H9 (cell line): ENCODE measurements around the gene LLGL2. TPM values are rescaled to one million over a fixed set of nuclear protein-coding genes. Genes with fewer than 3 reads are reported as not detected.

Experiments
- DNase-seq: peaks from one replicate; pipeline ENCODE4 v3.0.0-alpha.2; 2017
- H2AFZ ChIP-seq: one replicate; pipeline ENCODE4 v1.6.1; 2013; ENCODE audit warnings: mild to moderate bottlenecking, low read length, control low read depth, moderate library complexity
- H2AK5ac ChIP-seq: 2 replicates; pipeline ENCODE4 v1.6.1; 2013; ENCODE audit warnings: low read length, control low read depth, mixed read lengths; ENCODE audit not compliant: insufficient read length
- H2BK120ac ChIP-seq: one replicate; pipeline ENCODE4 v1.6.1; 2013; ENCODE audit warnings: low read depth, mild to moderate bottlenecking, low read length, control low read depth, inconsistent platforms; ENCODE audit not compliant: poor library complexity, severe bottlenecking
- H2BK12ac ChIP-seq: 2 replicates; pipeline ENCODE4 v1.6.1; 2013; ENCODE audit warnings: low read length, control low read depth, mixed read lengths, low read depth; ENCODE audit not compliant: insufficient read length
- H2BK15ac ChIP-seq: 2 replicates; pipeline ENCODE4 v1.6.1; 2013; ENCODE audit warnings: low read depth, low read length, control low read depth
- H2BK20ac ChIP-seq: one replicate; pipeline ENCODE4 v1.6.1; 2013; ENCODE audit warnings: low read depth, mild to moderate bottlenecking, low read length, control low read depth, inconsistent platforms; ENCODE audit not compliant: poor library complexity, severe bottlenecking
- H2BK5ac ChIP-seq: 2 replicates; pipeline ENCODE4 v1.6.1; 2013; ENCODE audit warnings: low read length, control low read depth, mixed read lengths; ENCODE audit not compliant: insufficient read length
- H3K14ac ChIP-seq: 2 replicates; pipeline ENCODE4 v1.6.1; 2013; ENCODE audit warnings: low read length, control low read depth; ENCODE audit not compliant: insufficient read depth
- H3K18ac ChIP-seq: 2 replicates; pipeline ENCODE4 v1.6.1; 2013; ENCODE audit warnings: low read depth, mild to moderate bottlenecking, mixed read lengths, low read length, control low read depth; ENCODE audit not compliant: insufficient read length
- H3K23ac ChIP-seq: 2 replicates; pipeline ENCODE4 v1.6.1; 2013; ENCODE audit warnings: low read length, control low read depth, mixed read lengths, low read depth; ENCODE audit not compliant: insufficient read length
- H3K23me2 ChIP-seq: 2 replicates; pipeline ENCODE4 v1.6.1; 2013; ENCODE audit warnings: low read depth, mild to moderate bottlenecking, mixed read lengths, low read length, control low read depth; ENCODE audit not compliant: insufficient read length, poor library complexity, severe bottlenecking
- H3K27ac ChIP-seq: 2 replicates; pipeline ENCODE4 v1.5.1; 2013; ENCODE audit warnings: low read length, control low read depth, mixed read lengths, low read depth; ENCODE audit not compliant: insufficient read length
- H3K27me3 ChIP-seq: 2 replicates; pipeline ENCODE4 v1.6.1; 2013; ENCODE audit warnings: low read length, control low read depth, inconsistent platforms; ENCODE audit not compliant: insufficient read depth
- H3K4ac ChIP-seq: 2 replicates; pipeline ENCODE4 v1.6.1; 2013; ENCODE audit warnings: low read depth, mild to moderate bottlenecking, control low read depth, inconsistent platforms, low read length, moderate library complexity
- H3K4me1 ChIP-seq: 2 replicates; pipeline ENCODE4 v1.6.1; 2013; ENCODE audit warnings: low read length, control low read depth, inconsistent platforms; ENCODE audit not compliant: insufficient read depth
- H3K4me2 ChIP-seq: 2 replicates; pipeline ENCODE4 v1.6.1; 2013; ENCODE audit warnings: low read length, control low read depth, mixed read lengths; ENCODE audit not compliant: insufficient read length, insufficient read depth
- H3K56ac ChIP-seq: 2 replicates; pipeline ENCODE4 v1.6.1; 2013; ENCODE audit warnings: low read depth, mild to moderate bottlenecking, mixed read lengths, low read length, control low read depth; ENCODE audit not compliant: insufficient read length
- H3K79me1 ChIP-seq: 2 replicates; pipeline ENCODE4 v1.6.1; 2013; ENCODE audit warnings: low read depth, mild to moderate bottlenecking, moderate library complexity, low read length, control low read depth, inconsistent platforms; ENCODE audit not compliant: insufficient read depth, poor library complexity, severe bottlenecking
- H3K79me2 ChIP-seq: 2 replicates; pipeline ENCODE4 v1.6.1; 2013; ENCODE audit warnings: low read length, control low read depth, inconsistent platforms; ENCODE audit not compliant: insufficient read depth
- H3K9ac ChIP-seq: 2 replicates; pipeline ENCODE4 v1.6.1; 2013; ENCODE audit warnings: low read length, control low read depth, mixed read lengths; ENCODE audit not compliant: insufficient read length; ENCODE audit errors: extremely low read depth
- H3K9me3 ChIP-seq: one replicate; pipeline ENCODE4 v1.6.1; 2013; ENCODE audit warnings: low read depth, low read length, inconsistent platforms; ENCODE audit not compliant: control insufficient read depth
- H3T11ph ChIP-seq: one replicate; pipeline ENCODE4 v1.6.1; 2013; ENCODE audit warnings: mild to moderate bottlenecking, low read length, control low read depth, inconsistent platforms
- H4K20me1 ChIP-seq: one replicate; pipeline ENCODE4 v1.6.1; 2013; ENCODE audit not compliant: control insufficient read depth, insufficient read length, insufficient read depth
- H4K5ac ChIP-seq: 2 replicates; pipeline ENCODE4 v1.6.1; 2013; ENCODE audit warnings: low read depth, mild to moderate bottlenecking, mixed read lengths, low read length, control low read depth; ENCODE audit not compliant: insufficient read length
- H4K8ac ChIP-seq: replicated peaks from 2 replicates; pipeline ENCODE4 v1.6.1; 2013; ENCODE audit warnings: low read length, control low read depth, mixed read lengths, low read depth; ENCODE audit not compliant: insufficient read length
- H4K91ac ChIP-seq: 2 replicates; pipeline ENCODE4 v1.6.1; 2013; ENCODE audit warnings: low read depth, mild to moderate bottlenecking, moderate library complexity, mixed read lengths, low read length, control low read depth; ENCODE audit not compliant: insufficient read length
- H3K27ac Mint-ChIP-seq, 3 experiments: 2 replicates in 2 of 3; 3 replicates in 1 of 3; pipeline ENCODE4 v1.8.0; 2020 to 2021; ENCODE audit warnings: mixed read lengths in 3 of 3, mild to moderate bottlenecking in 1 of 3, moderate library complexity in 1 of 3
- H3K27me3 Mint-ChIP-seq: 2 replicates; pipeline ENCODE4 v1.8.0; 2021; ENCODE audit warnings: low read depth, mild to moderate bottlenecking, moderate library complexity, mixed read lengths
- H3K36me3 Mint-ChIP-seq, 3 experiments: 2 replicates in 2 of 3; 3 replicates in 1 of 3; pipeline ENCODE4 v1.8.0; 2020 to 2021; ENCODE audit warnings: low read depth in 3 of 3, mixed read lengths in 3 of 3; ENCODE audit not compliant: insufficient read depth in 1 of 3
- H3K4me1 Mint-ChIP-seq, 2 experiments: 2 replicates each; pipeline ENCODE4 v1.8.0; 2020; ENCODE audit warnings: mixed read lengths in 2 of 2
- H3K4me3 Mint-ChIP-seq, 2 experiments: 2 replicates in 1 of 2; 3 replicates in 1 of 2; pipeline ENCODE4 v1.8.0; 2020 to 2021; ENCODE audit warnings: mild to moderate bottlenecking in 2 of 2, mixed read lengths in 2 of 2, moderate library complexity in 1 of 2
- H3K9me3 Mint-ChIP-seq, 2 experiments: 2 replicates in 1 of 2; 3 replicates in 1 of 2; pipeline ENCODE4 v1.8.0; 2020; ENCODE audit warnings: mild to moderate bottlenecking in 2 of 2, mixed read lengths in 2 of 2, moderate library complexity in 1 of 2
- WGBS: extraction: QIAGEN DNeasy Blood & Tissue Kit; methylation state at CpG from one replicate; pipeline ENCODE4 v1.1.7; 2013; ENCODE audit warnings: missing lambda C conversion rate, low lambda C conversion rate, mixed read lengths; ENCODE audit not compliant: insufficient read length; ENCODE audit errors: extremely low coverage; 5-methylcytosine and 5-hydroxymethylcytosine counted together
- total RNA-seq: library from RNA; stranded (reverse); gene quantifications from 2 replicates; pipeline ENCODE4 v1.2.1, GENCODE V29; 2021
- TF ChIP-seq, protein P1 (sequence below): fragments of 200-600 bp; sonication (generic); conservative IDR thresholded peaks from 3 replicates; pipeline ENCODE4 v1.8.0; 2021; ENCODE audit warnings: antibody characterized with exemption, mild to moderate bottlenecking

The LLGL2 gene
- total RNA-seq, 1 experiment from 2014 or later: 90.4 TPM

- Histone ChIP-seq H3K18ac (no peak overlapping the region), H3K4me1 (no peaks in the 10 kb centered on the region), H2BK20ac (no peak overlapping the region), H3K9ac (no peak overlapping the region), H2AFZ (no peak overlapping the region), H3K14ac (no peak overlapping the region; the same call in 1 of the 2 replicates), H3K4me2 (no peak overlapping the region), H4K91ac (no peak overlapping the region), H2BK5ac (no peak overlapping the region), H3K56ac (no peak overlapping the region), H2BK15ac (no peak overlapping the region), H3K23me2 (no peaks in the 10 kb centered on the region), H3K79me2 (no peaks in the 10 kb centered on the region), H3T11ph (no peak overlapping the region), H4K8ac (no peak overlapping the region), H2BK12ac (no peak overlapping the region), H2BK120ac (no peak overlapping the region), H2AK5ac (no peak overlapping the region), H3K9me3 (no peaks in the 10 kb centered on the region), H3K27me3 (no peaks in the 10 kb centered on the region), H3K23ac (no peak overlapping the region), H4K20me1 (no peaks in the 10 kb centered on the region), H3K79me1 (no peaks in the 10 kb centered on the region), H3K4ac (no peak overlapping the region), H4K5ac (no peak overlapping the region), H3K27ac (no peak overlapping the region)
- no peak for DNase-seq
- TF ChIP-seq, protein P1, sequence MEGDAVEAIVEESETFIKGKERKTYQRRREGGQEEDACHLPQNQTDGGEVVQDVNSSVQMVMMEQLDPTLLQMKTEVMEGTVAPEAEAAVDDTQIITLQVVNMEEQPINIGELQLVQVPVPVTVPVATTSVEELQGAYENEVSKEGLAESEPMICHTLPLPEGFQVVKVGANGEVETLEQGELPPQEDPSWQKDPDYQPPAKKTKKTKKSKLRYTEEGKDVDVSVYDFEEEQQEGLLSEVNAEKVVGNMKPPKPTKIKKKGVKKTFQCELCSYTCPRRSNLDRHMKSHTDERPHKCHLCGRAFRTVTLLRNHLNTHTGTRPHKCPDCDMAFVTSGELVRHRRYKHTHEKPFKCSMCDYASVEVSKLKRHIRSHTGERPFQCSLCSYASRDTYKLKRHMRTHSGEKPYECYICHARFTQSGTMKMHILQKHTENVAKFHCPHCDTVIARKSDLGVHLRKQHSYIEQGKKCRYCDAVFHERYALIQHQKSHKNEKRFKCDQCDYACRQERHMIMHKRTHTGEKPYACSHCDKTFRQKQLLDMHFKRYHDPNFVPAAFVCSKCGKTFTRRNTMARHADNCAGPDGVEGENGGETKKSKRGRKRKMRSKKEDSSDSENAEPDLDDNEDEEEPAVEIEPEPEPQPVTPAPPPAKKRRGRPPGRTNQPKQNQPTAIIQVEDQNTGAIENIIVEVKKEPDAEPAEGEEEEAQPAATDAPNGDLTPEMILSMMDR: no peak
- H3K27me3 Mint-ChIP-seq: no peaks in the 10 kb centered on the region; the same call in 1 of the 2 replicates
- WGBS: no CpG with 5 or more reads among the region's 21 CpGs
- H3K4me1 Mint-ChIP-seq: no peaks in the 10 kb centered on the region
- no peaks in the 10 kb centered on the region for H3K9me3 Mint-ChIP-seq
- peaks cover 0 to 48% (median 32%) of the 10 kb centered on the region in 3 experiments; a peak in 5 of 7 replicates for H3K36me3 Mint-ChIP-seq
- no peak overlapping the region for H3K4me3 Mint-ChIP-seq
- H3K27ac Mint-ChIP-seq: no peak overlapping the region; a peak in 1 of 7 replicates
Observed at GRCh38 chr17:75501378-75502071, 24.0 kb upstream of the LLGL2 start.
